ENCODE measurements around the gene ZNF772.

The ZNF772 gene

DNA sequence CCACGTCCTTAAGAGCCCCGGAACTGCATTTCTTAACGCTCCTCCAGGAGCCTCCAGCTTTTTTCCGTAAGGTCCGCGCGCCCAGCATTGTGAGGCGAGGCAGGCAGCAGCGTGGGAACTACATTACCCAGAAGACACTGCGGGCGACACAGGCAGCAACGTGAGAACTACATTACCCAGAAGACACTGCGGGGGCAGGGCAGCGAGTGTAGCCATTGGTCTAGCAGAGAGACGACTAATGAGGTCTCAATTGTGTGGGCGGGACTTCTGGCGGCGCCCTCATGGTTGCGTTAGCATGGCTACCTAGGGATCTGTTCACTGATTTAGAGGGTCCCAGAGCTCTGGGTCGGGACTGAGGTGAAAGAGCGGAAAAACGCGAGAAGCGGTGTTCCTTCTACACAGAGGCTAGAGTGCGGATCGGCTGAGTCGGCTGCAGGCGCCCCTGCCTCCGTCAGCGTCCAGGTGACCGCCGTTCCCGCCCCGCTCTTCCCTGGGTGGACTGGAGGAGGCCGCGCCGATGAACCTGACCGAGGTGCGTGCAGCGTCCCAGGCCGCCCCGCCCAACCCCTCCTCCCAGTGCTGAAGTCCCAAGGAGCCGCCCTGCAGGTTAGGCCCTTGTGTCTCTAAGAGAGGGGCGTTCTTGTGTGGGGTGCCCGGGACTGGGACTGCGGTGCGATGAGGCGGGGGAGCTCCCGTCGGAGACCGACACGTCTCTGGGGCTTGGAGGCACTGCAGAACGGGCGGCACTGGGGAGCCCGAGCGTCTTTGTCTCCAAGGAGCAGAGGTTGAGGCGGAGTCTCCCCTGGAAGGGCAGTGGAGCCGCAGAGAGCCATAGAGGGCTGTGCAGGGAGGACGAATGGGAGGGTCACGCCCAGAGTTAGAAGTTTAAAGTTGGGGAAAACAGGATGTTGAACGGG lies 42.0 kb downstream of the ZNF772 start, which contains the start of gene ZNF749:
Gene ZNF749 (plus strand): TSS at position 264 of the 917 bp plus-strand sequence. CDS start 254 bp downstream, at position 518.
- peak; percentile 99 for DNase-seq

DNA sequence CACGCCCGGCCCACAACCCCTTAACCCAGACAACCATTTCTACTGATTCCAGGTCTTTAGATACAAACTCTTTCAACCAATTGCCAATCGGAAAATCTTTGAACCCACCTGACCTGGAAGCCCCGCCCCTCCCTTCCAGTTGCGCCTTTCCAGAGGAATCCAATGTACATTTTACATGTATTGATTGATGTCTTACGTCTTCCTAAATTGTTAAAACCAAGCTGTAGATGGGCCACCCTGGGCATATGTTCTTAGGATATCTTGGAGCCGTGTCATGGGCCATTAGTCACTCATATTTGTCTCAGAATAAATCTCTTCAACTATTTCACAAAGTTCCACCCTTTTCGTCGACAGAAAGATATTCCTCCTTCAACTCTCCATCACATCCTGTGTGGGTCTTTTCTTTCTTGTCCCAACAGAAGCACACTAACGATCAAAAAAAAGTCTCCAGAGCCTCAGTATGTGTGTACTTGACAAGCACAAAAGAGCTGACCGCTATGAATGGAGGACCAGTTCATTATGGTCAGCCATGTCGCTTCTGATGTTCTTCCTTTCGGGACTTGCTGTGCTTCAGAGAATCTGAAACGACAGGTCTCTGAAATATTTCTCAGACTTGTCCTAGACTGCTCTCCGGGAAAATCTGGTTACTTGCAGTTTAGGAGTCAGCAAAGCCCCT lies 42.8 kb downstream of the ZNF772 start:
- no peak for DNase-seq

DNA sequence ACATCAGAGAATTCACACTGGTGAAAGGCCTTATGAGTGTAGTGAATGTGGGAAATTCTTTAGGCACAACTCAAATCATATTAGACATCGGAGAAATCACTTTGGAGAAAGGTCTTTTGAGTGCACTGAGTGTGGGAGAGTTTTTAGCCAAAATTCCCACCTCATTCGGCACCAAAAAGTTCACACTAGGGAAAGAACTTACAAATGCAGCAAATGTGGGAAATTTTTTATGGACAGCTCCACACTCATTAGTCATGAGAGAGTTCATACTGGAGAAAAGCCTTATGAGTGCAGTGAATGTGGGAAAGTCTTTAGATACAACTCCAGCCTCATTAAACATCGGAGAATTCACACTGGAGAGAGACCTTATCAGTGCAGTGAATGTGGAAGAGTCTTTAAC lies 56.3 kb downstream of the ZNF772 start:
- DNase-seq = no peak

DNA sequence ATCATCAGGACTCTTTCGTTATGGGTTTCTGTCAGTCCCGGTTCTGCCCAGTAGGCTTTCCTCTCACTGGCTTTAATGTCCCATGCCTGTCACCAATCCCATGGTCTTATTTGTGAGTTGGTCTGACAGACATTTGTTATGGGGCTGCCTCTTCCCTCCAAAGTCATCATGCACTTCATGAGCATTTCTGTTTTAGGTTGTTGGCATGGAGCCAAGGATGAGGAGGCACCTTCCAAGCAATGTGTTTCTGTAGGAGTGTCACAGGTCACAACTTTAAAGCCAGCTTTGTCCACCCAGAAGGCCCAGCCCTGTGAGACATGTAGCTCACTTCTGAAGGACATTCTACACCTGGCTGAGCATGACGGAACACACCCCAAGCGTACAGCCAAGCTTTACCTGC lies 57.9 kb downstream of the ZNF772 start:
- no peak for DNase-seq
